Endothelial cell of umbilical vein (primary cell): Measurements from ENCODE around the gene LRRC56. TPM values are rescaled to one million over a fixed set of nuclear protein-coding genes. Genes with fewer than 3 reads are reported as not detected.

Experiments used
- BruUV-seq: library from RNA; stranded (reverse); fragments of 400-500 nt; replicated peaks from 2 replicates; lab custom pipeline; 2021; lab: Mats Ljungman, UMichigan
- CTCF ChIA-PET: fragments of 300-600, 350-600 bp; sonication (Branson Sonifier 250); formaldehyde crosslinking; loops from one replicate; lab custom pipeline; 2021; ENCODE audit warnings: antibody characterized with exemption, inconsistent platforms; lab: Charles Lee
- POLR2A ChIA-PET: fragments of 300-600, 350-600 bp; sonication (Branson Sonifier 250); formaldehyde crosslinking; loops from one replicate; lab custom pipeline; 2021; ENCODE audit warnings: antibody characterized with exemption, inconsistent platforms; lab: Charles Lee
- DNase-seq: peaks from one replicate; pipeline ENCODE4 v3.0.0-alpha.2; 2011; ENCODE audit warnings: low read depth, low spot score
- FAIRE-seq: peaks from 2 replicates; lab custom pipeline; 2011; peaks lifted over from hg19 to GRCh38; lab: Jason Lieb, UNC
- H2AFZ ChIP-seq: 2 replicates; pipeline ENCODE4 v1.6.0; 2012; ENCODE audit warnings: low read depth, low read length, control low read depth, inconsistent platforms
- H3K27ac ChIP-seq: 2 replicates; pipeline ENCODE4 v1.5.1; 2011; ENCODE audit warnings: low read depth, mild to moderate bottlenecking, control low read depth, low read length, moderate library complexity; ENCODE audit not compliant: insufficient read depth
- H3K27me3 ChIP-seq, 2 experiments: 2 replicates each; pipeline versions ENCODE4 v1.6.0 to v1.6.1; 2011; ENCODE audit warnings: low read length in 2 of 2, mixed read lengths in 1 of 2; ENCODE audit not compliant: control insufficient read depth in 2 of 2, insufficient read depth in 2 of 2
- H3K36me3 ChIP-seq, 2 experiments: 2 replicates in 1 of 2; 3 replicates in 1 of 2; pipeline ENCODE4 v1.5.1; 2011; ENCODE audit warnings: low read length in 2 of 2, mild to moderate bottlenecking in 1 of 2, moderate library complexity in 1 of 2; ENCODE audit not compliant: control insufficient read depth in 2 of 2, insufficient read depth in 2 of 2; ENCODE audit errors: extremely low read depth in 1 of 2
- H3K4me1 ChIP-seq: 3 replicates; pipeline ENCODE4 v1.5.1; 2011; ENCODE audit warnings: mild to moderate bottlenecking, low read length; ENCODE audit not compliant: control insufficient read depth, insufficient read depth; ENCODE audit errors: extremely low read depth
- H3K4me2 ChIP-seq: 2 replicates; pipeline ENCODE4 v1.6.1; 2011; ENCODE audit warnings: low read length, control low read depth, mixed read lengths; ENCODE audit not compliant: insufficient read depth
- H3K4me3 ChIP-seq, 3 experiments: fragments of 200-600 bp in 1 of 3; sonication (generic), shearing (Covaris generic) in 1 of 3; replicated peaks in 1 of 3; 2 replicates each; pipeline ENCODE4 v1.5.1; 2011 to 2016; ENCODE audit warnings: control low read depth in 3 of 3, low read length in 3 of 3, mild to moderate bottlenecking in 2 of 3, inconsistent platforms in 1 of 3, low read depth in 1 of 3, moderate library complexity in 1 of 3; ENCODE audit not compliant: insufficient read depth in 1 of 3
- H3K79me2 ChIP-seq: 2 replicates; pipeline ENCODE4 v1.6.0; 2012; ENCODE audit warnings: low read length, inconsistent platforms; ENCODE audit not compliant: control insufficient read depth, insufficient read depth
- H3K9ac ChIP-seq: replicated peaks from 2 replicates; pipeline ENCODE3; 2011; ENCODE audit warnings: low read length, control low read depth; ENCODE audit not compliant: insufficient read depth; ENCODE audit errors: extremely low read depth
- H3K9me1 ChIP-seq: replicated peaks from 3 replicates; pipeline ENCODE4 v1.6.0; 2011; ENCODE audit warnings: mild to moderate bottlenecking, low read length; ENCODE audit not compliant: control insufficient read depth, insufficient read depth; ENCODE audit errors: extremely low read depth
- H3K9me3 ChIP-seq: replicated peaks from 2 replicates; pipeline ENCODE4 v1.5.1; 2012; ENCODE audit warnings: low read length, inconsistent platforms; ENCODE audit not compliant: control insufficient read depth, insufficient read depth
- H4K20me1 ChIP-seq: replicated peaks from 2 replicates; pipeline ENCODE3; 2011; ENCODE audit warnings: mild to moderate bottlenecking, low read length; ENCODE audit not compliant: control insufficient read depth, insufficient read depth; ENCODE audit errors: extremely low read depth
- CTCF ChIP-seq, 2 donors: IDR thresholded peaks; 1 replicate in 1 of 2; 2 replicates in 1 of 2; pipeline ENCODE4 v1.5.1; 2011; ENCODE audit warnings: low read length in 2 of 2, mild to moderate bottlenecking in 2 of 2, moderate library complexity in 2 of 2, control low read depth in 1 of 2, inconsistent platforms in 1 of 2, low read depth in 1 of 2; ENCODE audit not compliant: insufficient read depth in 1 of 2; ENCODE audit errors: extremely low read depth in 1 of 2
- EZH2 ChIP-seq: IDR thresholded peaks from 2 replicates; pipeline ENCODE4 v1.6.1; 2012; ENCODE audit warnings: borderline replicate concordance, low read depth, mild to moderate bottlenecking, moderate library complexity, low read length, inconsistent platforms; ENCODE audit not compliant: severe bottlenecking
- FOS ChIP-seq: IDR thresholded peaks from 2 replicates; pipeline ENCODE4 v1.6.1; 2011; ENCODE audit warnings: mild to moderate bottlenecking, low read length, moderate library complexity, borderline replicate concordance; ENCODE audit not compliant: insufficient read depth
- GATA2 ChIP-seq: IDR thresholded peaks from 2 replicates; pipeline ENCODE4 v1.7.0; 2011; ENCODE audit warnings: low read depth, mild to moderate bottlenecking, moderate library complexity, mixed read lengths, low read length; ENCODE audit not compliant: insufficient read length, insufficient read depth
- JUN ChIP-seq: IDR thresholded peaks from 2 replicates; pipeline ENCODE4 v1.6.1; 2011; ENCODE audit warnings: borderline replicate concordance, low read depth; ENCODE audit not compliant: insufficient read length, insufficient read depth
- MAX ChIP-seq: IDR thresholded peaks from 2 replicates; pipeline ENCODE4 v1.6.1; 2011; ENCODE audit not compliant: insufficient read depth, insufficient read length
- MYC ChIP-seq: IDR thresholded peaks from one replicate; pipeline ENCODE4 v1.6.1; 2011; ENCODE audit warnings: mild to moderate bottlenecking, low read depth, low read length
- POLR2A ChIP-seq: IDR thresholded peaks from 2 replicates; pipeline ENCODE4 v1.6.1; 2012; ENCODE audit warnings: low read depth, mild to moderate bottlenecking, control low read depth, low read length
- POLR2AphosphoS5 ChIP-seq: IDR thresholded peaks from 2 replicates; pipeline ENCODE4 v1.6.1; 2012; ENCODE audit warnings: low read depth, mild to moderate bottlenecking, control low read depth, low read length, moderate library complexity; ENCODE audit not compliant: insufficient read depth
- dilution Hi-C: fragments of 300-500 bp; cut with MboI; formaldehyde crosslinking; loops from one replicate; pipeline ENCODE4 v1.15.0; 2019; ENCODE audit warnings: low sequenced_read_pairs; ENCODE audit not compliant: extremely low pct_ligation_motif_present
- intact Hi-C: fragments of 100-400 bp; cut with micrococcal nuclease; formaldehyde crosslinking; loops from one replicate; pipeline ENCODE4 v1.10.0; 2022
- polyA plus RNA-seq, 4 experiments: library from polyadenylated mRNA; depleted of rRNA in 3 of 4; stranded (reverse) in 3 of 4; unstranded in 1 of 4; fragments of >200 nt; gene quantifications; 2 replicates each; pipeline versions ENCODE4 v1.2.1 to v1.2.3, GENCODE V29; 2011 to 2012; ENCODE audit warnings: missing spikeins in 1 of 4
- total RNA-seq: library from RNA; stranded (reverse); gene quantifications from 2 replicates; pipeline ENCODE4 v1.2.3, GENCODE V29; 2021

LRRC56 gene
- total and polyA plus RNA-seq, 2 donors (not counting 3 experiments of a cell fraction or from before 2014, with no cell fraction given): 0.47 to 0.55 TPM

GRCh38 chr11:592918-593317, 55.6 kb downstream of the LRRC56 start:
- Histone ChIP-seq H4K20me1 (no peaks in the 10 kb centered on the region), H3K4me1 (peaks cover 2% of the 10 kb centered on the region), H3K9me3 (no peaks in the 10 kb centered on the region), H3K36me3 (peaks cover 24 to 47% of the 10 kb centered on the region in 2 experiments), H3K27ac (no peak overlapping the region), H3K9me1 (no peaks in the 10 kb centered on the region), H3K9ac (no peak overlapping the region), H3K27me3 (no peaks in the 10 kb centered on the region), H3K79me2 (peaks cover 9% of the 10 kb centered on the region), H2AFZ (no peak overlapping the region), H3K4me3 (no peak overlapping the region), H3K4me2 (no peak overlapping the region)
- DNase-seq (no peak), FAIRE-seq (no peak)
- no TSS peak for BruUV-seq
- TF ChIP-seq MAX (no peak), EZH2 (no peak), FOS (no peak), POLR2A (no peak), CTCF (IDR thresholded peaks at IDR 0.05; ENCODE audit: extremely low read depth in 1 of 2, insufficient read depth in 1 of 2, low read depth in 1 of 2, low read length in 2 of 2) (no peak), GATA2 (no peak), JUN (no peak), MYC (no peak), POLR2AphosphoS5 (no peak)
- intact Hi-C loops (no loop called here), dilution Hi-C loops (no loop called here)
- ChIA-PET POLR2A (no interaction called here), CTCF (no interaction called here)
